Mesenchymal stem cell (in vitro differentiated cells and primary cell): ENCODE results near the gene FUT7.

Source experiments
- DNase-seq: peaks from one replicate; pipeline ENCODE4 v3.0.0-alpha.2; 2013
- H2AFZ ChIP-seq: one replicate; pipeline ENCODE4 v1.6.1; 2013; ENCODE audit warnings: low read depth, mild to moderate bottlenecking, control low read depth, inconsistent platforms, low read length, moderate library complexity
- H2AK5ac ChIP-seq: 2 replicates; pipeline ENCODE4 v1.6.1; 2013; ENCODE audit warnings: low read length, moderate library complexity, mild to moderate bottlenecking, inconsistent platforms; ENCODE audit not compliant: severe bottlenecking
- H2BK120ac ChIP-seq: one replicate; pipeline ENCODE4 v1.6.1; 2013; ENCODE audit warnings: low read depth, mild to moderate bottlenecking, inconsistent platforms, low read length, moderate library complexity
- H2BK12ac ChIP-seq, 2 experiments: one replicate each; pipeline ENCODE4 v1.6.1; 2013; ENCODE audit warnings: inconsistent platforms in 2 of 2, low read length in 2 of 2, mild to moderate bottlenecking in 2 of 2, moderate library complexity in 2 of 2, control low read depth in 1 of 2
- H2BK15ac ChIP-seq: one replicate; pipeline ENCODE4 v1.6.1; 2013; ENCODE audit warnings: mild to moderate bottlenecking, low read depth, inconsistent platforms; ENCODE audit not compliant: poor library complexity, severe bottlenecking
- H2BK5ac ChIP-seq: 2 replicates; pipeline ENCODE4 v1.6.1; 2013; ENCODE audit warnings: low read depth, mild to moderate bottlenecking, low read length, control low read depth, inconsistent platforms; ENCODE audit not compliant: poor library complexity, severe bottlenecking
- H3K14ac ChIP-seq, 2 experiments: one replicate each; pipeline ENCODE4 v1.6.1; 2013; ENCODE audit warnings: inconsistent platforms in 2 of 2, low read length in 2 of 2, control low read depth in 1 of 2, mild to moderate bottlenecking in 1 of 2, moderate library complexity in 1 of 2
- H3K18ac ChIP-seq, 2 experiments: one replicate each; pipeline ENCODE4 v1.6.1; 2013; ENCODE audit warnings: inconsistent platforms in 2 of 2, low read length in 2 of 2, control low read depth in 1 of 2, low read depth in 1 of 2, mild to moderate bottlenecking in 1 of 2
- H3K23ac ChIP-seq, 2 experiments: one replicate each; pipeline ENCODE4 v1.6.1; 2013; ENCODE audit warnings: inconsistent platforms in 2 of 2, low read length in 2 of 2, mild to moderate bottlenecking in 2 of 2, moderate library complexity in 2 of 2, control low read depth in 1 of 2
- H3K27ac ChIP-seq: 2 replicates; pipeline ENCODE4 v1.5.1; 2013; ENCODE audit warnings: mild to moderate bottlenecking, moderate library complexity, low read length, control low read depth, inconsistent platforms; ENCODE audit not compliant: poor library complexity, severe bottlenecking
- H3K27me3 ChIP-seq, 2 experiments: 2 replicates each; pipeline versions ENCODE4 v1.6.1 to v1.7.0; 2013; ENCODE audit warnings: low read length in 2 of 2, mild to moderate bottlenecking in 2 of 2, moderate library complexity in 2 of 2, control low read depth in 1 of 2, inconsistent platforms in 1 of 2; ENCODE audit not compliant: control insufficient read depth in 1 of 2, insufficient read depth in 1 of 2
- H3K36me3 ChIP-seq, 2 experiments: 2 replicates each; pipeline versions ENCODE4 v1.6.1 to v1.7.0; 2013; ENCODE audit warnings: low read length in 2 of 2, control low read depth in 1 of 2, inconsistent platforms in 1 of 2, low read depth in 1 of 2, mild to moderate bottlenecking in 1 of 2; ENCODE audit not compliant: insufficient read depth in 2 of 2, control insufficient read depth in 1 of 2
- H3K4ac ChIP-seq, 2 experiments: one replicate each; pipeline ENCODE4 v1.6.1; 2013; ENCODE audit warnings: inconsistent platforms in 2 of 2, low read length in 2 of 2, mild to moderate bottlenecking in 2 of 2, moderate library complexity in 2 of 2, control low read depth in 1 of 2, low read depth in 1 of 2
- H3K4me1 ChIP-seq: 2 replicates; pipeline ENCODE4 v1.6.1; 2013; ENCODE audit warnings: low read depth, low read length, control low read depth; ENCODE audit not compliant: control insufficient read depth, insufficient read depth
- H3K4me2 ChIP-seq: 2 replicates; pipeline ENCODE4 v1.6.1; 2013; ENCODE audit warnings: low read length, mild to moderate bottlenecking, inconsistent platforms; ENCODE audit not compliant: poor library complexity, severe bottlenecking
- H3K4me3 ChIP-seq, 2 experiments: 2 replicates each; pipeline versions ENCODE4 v1.5.1 to v1.7.0; 2013; ENCODE audit warnings: low read length in 2 of 2, mild to moderate bottlenecking in 2 of 2, control low read depth in 1 of 2, low read depth in 1 of 2; ENCODE audit not compliant: insufficient read depth in 1 of 2
- H3K79me1 ChIP-seq: replicated peaks from 2 replicates; pipeline ENCODE4 v1.6.1; 2013; ENCODE audit warnings: mild to moderate bottlenecking, control low read depth, low read length, inconsistent platforms; ENCODE audit not compliant: poor library complexity, severe bottlenecking
- H3K9ac ChIP-seq: 2 replicates; pipeline ENCODE4 v1.7.0; 2013; ENCODE audit warnings: mild to moderate bottlenecking, low read length, moderate library complexity
- H3K9me3 ChIP-seq: 2 replicates; pipeline ENCODE4 v1.7.0; 2013; ENCODE audit warnings: mild to moderate bottlenecking, low read length; ENCODE audit not compliant: control insufficient read depth
- H4K8ac ChIP-seq: one replicate; pipeline ENCODE4 v1.6.1; 2013; ENCODE audit warnings: inconsistent platforms, mild to moderate bottlenecking, low read length, moderate library complexity
- H4K91ac ChIP-seq: one replicate; pipeline ENCODE4 v1.6.1; 2013; ENCODE audit warnings: mild to moderate bottlenecking, low read length, inconsistent platforms
- WGBS: methylation state at CpG from one replicate; pipeline ENCODE4 v1.1.7; 2013; ENCODE audit warnings: mixed read lengths; 5-methylcytosine and 5-hydroxymethylcytosine counted together

FUT7 gene

GRCh38 chr9:137030006-137030405, 1.9 kb downstream of the FUT7 start:
- Histone ChIP-seq H2AK5ac (no peak overlapping the region), H3K9ac (no peak overlapping the region)

GRCh38 chr9:137029058-137029936, 2.6 kb downstream of the FUT7 start:
- Histone ChIP-seq H3K4me1 (peaks cover 28% of the 10 kb centered on the region), H3K27ac (no peak overlapping the region), H2BK5ac (no peak overlapping the region), H3K4me2 (peak overlapping the region; percentile 87), H2BK120ac (no peak overlapping the region), H3K14ac (no peak overlapping the region), H4K8ac (no peak overlapping the region), H3K9ac (no peak overlapping the region), H3K4ac (no peak overlapping the region), H2BK15ac (no peak overlapping the region), H3K36me3 (no peaks in the 10 kb centered on the region), H3K4me3 (peak overlapping the region in 1 of 2 experiments; percentile 77), H2AK5ac (no peak overlapping the region), H4K91ac (no peak overlapping the region), H3K18ac (peak overlapping the region in 1 of 2 experiments; percentile 8), H3K9me3 (no peaks in the 10 kb centered on the region), H3K27me3 (peaks cover 4 to 11% of the 10 kb centered on the region in 2 experiments), H3K79me1 (no peaks in the 10 kb centered on the region), H2AFZ (no peak overlapping the region), H2BK12ac (peak overlapping the region in 1 of 2 experiments; percentile 25), H3K23ac (no peak overlapping the region)
- 42% methylated on average over 16 of the region's 19 CpGs for WGBS
- DNase-seq: peak; percentile 75

More at GRCh38 chr9:137030006-137030405, 1.9 kb downstream of the FUT7 start:
- H3K4me1 ChIP-seq: peaks cover 29% of the 10 kb centered on the region
- H2BK5ac ChIP-seq: no peak overlapping the region
- no peak overlapping the region for H4K91ac ChIP-seq
- no peak overlapping the region for H2BK15ac ChIP-seq
- no peak overlapping the region for H3K4me3 ChIP-seq
- H3K9me3 ChIP-seq: no peaks in the 10 kb centered on the region
- H3K27ac ChIP-seq: no peak overlapping the region
- peaks cover 4 to 11% of the 10 kb centered on the region in 2 experiments for H3K27me3 ChIP-seq
- no peak overlapping the region for H3K4ac ChIP-seq
- no peak overlapping the region for H3K4me2 ChIP-seq
- H2BK120ac ChIP-seq: no peak overlapping the region
- no peaks in the 10 kb centered on the region for H3K36me3 ChIP-seq
- no peaks in the 10 kb centered on the region for H3K79me1 ChIP-seq
- 83% methylated on average over 14 of the region's 15 CpGs for WGBS
- H2BK12ac ChIP-seq: no peak overlapping the region
- H3K18ac ChIP-seq: no peak overlapping the region
- no peak overlapping the region for H3K23ac ChIP-seq
- DNase-seq: no peak
- no peak overlapping the region for H2AFZ ChIP-seq
- H3K14ac ChIP-seq: no peak overlapping the region
- no peak overlapping the region for H4K8ac ChIP-seq

GRCh38 chr9:137028263-137029057, 3.4 kb downstream of the FUT7 start:
- Histone ChIP-seq H3K18ac (peak overlapping the region in 1 of 2 experiments; percentile 9), H2BK5ac (no peak overlapping the region), H4K91ac (peak overlapping the region; percentile 76), H3K4me2 (peak overlapping the region; percentile 87), H3K36me3 (no peaks in the 10 kb centered on the region), H2AFZ (peak overlapping the region; percentile 42), H3K27ac (no peak overlapping the region), H2AK5ac (no peak overlapping the region), H3K14ac (no peak overlapping the region), H2BK120ac (no peak overlapping the region), H3K79me1 (no peaks in the 10 kb centered on the region), H3K9me3 (no peaks in the 10 kb centered on the region), H3K4ac (no peak overlapping the region), H3K9ac (peak overlapping the region; percentile 58), H2BK15ac (peak overlapping the region; percentile 71), H4K8ac (peak overlapping the region; percentile 42), H2BK12ac (no peak overlapping the region), H3K23ac (peak overlapping the region in 1 of 2 experiments; percentile 16), H3K27me3 (peaks cover 4 to 6% of the 10 kb centered on the region in 2 experiments), H3K4me1 (peaks cover 33% of the 10 kb centered on the region), H3K4me3 (peak overlapping the region; percentile 55 to 77)
- peak; percentile 41 for DNase-seq
- 3% methylated on average over 71 of the region's 98 CpGs for WGBS
